ENCODE results near the gene TMEM26. TPM values are rescaled to one million over a fixed set of nuclear protein-coding genes. Genes with fewer than 3 reads are reported as not detected.

TMEM26 gene
- total RNA-seq, 1 donor from 2014 or later, result 0.25 TPM

GRCh38 chr10:61486738-61487396, 33.7 kb upstream of the TMEM26 start:
- H3K9me3 ChIP-seq, result no peaks in the 10 kb centered on the region
- H3K4me1 ChIP-seq, result no peaks in the 10 kb centered on the region
- no peak overlapping the region for H3K27ac ChIP-seq
- no peak overlapping the region for H3K4me3 ChIP-seq
- no peaks in the 10 kb centered on the region for H3K36me3 ChIP-seq
- DNase-seq (ENCODE audit: extremely low spot score in 2 of 2), result no peak
- H3K27me3 ChIP-seq, result no peaks in the 10 kb centered on the region
- no peak for TF ChIP-seq POLR2A (IDR thresholded peaks at IDR 0.05)
- no peak for TF ChIP-seq POLR2AphosphoS5 (IDR thresholded peaks at IDR 0.05; ENCODE audit: insufficient read depth in 1 of 2, low read depth in 1 of 2)
- no peak for TF ChIP-seq CTCF (IDR thresholded peaks at IDR 0.05)
- intact Hi-C loops (cut with DNase I), result loop anchor here (5.0 kb wide), 1 partner anchor 1090 kb away; no protein-coding TSS in a partner anchor

GRCh38 chr10:61486251-61486650, 33.1 kb upstream of the TMEM26 start:
- H3K9me3 ChIP-seq, result no peaks in the 10 kb centered on the region
- no peaks in the 10 kb centered on the region for H3K36me3 ChIP-seq
- H3K27ac ChIP-seq, result no peak overlapping the region
- no peaks in the 10 kb centered on the region for H3K27me3 ChIP-seq
- intact Hi-C loops (cut with DNase I), result loop anchor here (5.0 kb wide), 1 partner anchor 1089 kb away; no protein-coding TSS in a partner anchor
- DNase-seq (ENCODE audit: extremely low spot score in 2 of 2), result no peak
- H3K4me3 ChIP-seq, result no peak overlapping the region
- H3K4me1 ChIP-seq, result no peaks in the 10 kb centered on the region
- TF ChIP-seq CTCF (IDR thresholded peaks at IDR 0.05), result no peak
- TF ChIP-seq POLR2A (IDR thresholded peaks at IDR 0.05), result no peak
- no peak for TF ChIP-seq POLR2AphosphoS5 (IDR thresholded peaks at IDR 0.05; ENCODE audit: insufficient read depth in 1 of 2, low read depth in 1 of 2)

- intact Hi-C loops (cut with DNase I), result no loop called here
- no peak overlapping the region for H3K4me3 ChIP-seq
Observed at GRCh38 chr10:61481597-61481996, 28.4 kb upstream of the TMEM26 start.

GRCh38 chr10:61480208-61480607, 27.0 kb upstream of the TMEM26 start:
- Histone ChIP-seq H3K4me1 (no peaks in the 10 kb centered on the region), H3K27ac (no peak overlapping the region), H3K9me3 (no peaks in the 10 kb centered on the region), H3K27me3 (no peaks in the 10 kb centered on the region), H3K36me3 (no peaks in the 10 kb centered on the region), H3K4me3 (no peak overlapping the region)
- no peak for DNase-seq (ENCODE audit: extremely low spot score in 2 of 2)
- TF ChIP-seq POLR2A (IDR thresholded peaks at IDR 0.05) (no peak), CTCF (IDR thresholded peaks at IDR 0.05) (no peak), POLR2AphosphoS5 (IDR thresholded peaks at IDR 0.05; ENCODE audit: insufficient read depth in 1 of 2, low read depth in 1 of 2) (no peak)
- intact Hi-C loops (cut with DNase I), result no loop called here

More at GRCh38 chr10:61481597-61481996, 28.4 kb upstream of the TMEM26 start:
- Histone ChIP-seq H3K27me3 (no peaks in the 10 kb centered on the region), H3K27ac (no peak overlapping the region), H3K9me3 (no peaks in the 10 kb centered on the region), H3K36me3 (no peaks in the 10 kb centered on the region), H3K4me1 (no peaks in the 10 kb centered on the region)
- no peak for DNase-seq (ENCODE audit: extremely low spot score in 2 of 2)
- no peak for TF ChIP-seq POLR2AphosphoS5 (IDR thresholded peaks at IDR 0.05; ENCODE audit: insufficient read depth in 1 of 2, low read depth in 1 of 2)
- no peak for TF ChIP-seq CTCF (IDR thresholded peaks at IDR 0.05)

- intact Hi-C loops (cut with DNase I), result no loop called here
- no peak overlapping the region for H3K27ac ChIP-seq
- H3K4me1 ChIP-seq, result no peaks in the 10 kb centered on the region
- H3K9me3 ChIP-seq, result no peaks in the 10 kb centered on the region
- TF ChIP-seq POLR2AphosphoS5 (IDR thresholded peaks at IDR 0.05; ENCODE audit: insufficient read depth in 1 of 2, low read depth in 1 of 2) (no peak), POLR2A (IDR thresholded peaks at IDR 0.05) (no peak), CTCF (IDR thresholded peaks at IDR 0.05) (no peak)
- H3K36me3 ChIP-seq, result no peaks in the 10 kb centered on the region
- no peak for DNase-seq (ENCODE audit: extremely low spot score in 2 of 2)
- no peak overlapping the region for H3K4me3 ChIP-seq
- H3K27me3 ChIP-seq, result no peaks in the 10 kb centered on the region
Observed at GRCh38 chr10:61478621-61479312, 25.6 kb upstream of the TMEM26 start.
